ENCODE data around the gene FHOD3.

GRCh38 chr18:36667811-36668210, 370.3 kb downstream of the FHOD3 start:
- TF ChIP-seq POLR2AphosphoS5 (IDR thresholded peaks at IDR 0.05; ENCODE audit: low read depth, low read length) (no peak), REST (IDR thresholded peaks at IDR 0.05; ENCODE audit: insufficient read depth in 1 of 2, low read depth in 2 of 2, low read length in 2 of 2) (no peak), SIN3A (IDR thresholded peaks at IDR 0.05; ENCODE audit: borderline replicate concordance, insufficient read depth, low read length) (no peak), FOXP2 (optimal IDR thresholded peaks at IDR 0.05; ENCODE audit: borderline replicate concordance, extremely low read depth, extremely low read length, insufficient read depth) (no peak)

Data from PFSK-1 (cell line).